KBM-7 (cell line): ENCODE measurements around the gene YIF1A.
"Not testable (repeated sequence)": the region's sequence is repeated elsewhere in the genome, so short reads cannot be mapped to it uniquely, and the experiment has no call there.

Experiments used
- DNase-seq: peaks from one replicate; pipeline ENCODE4 v3.0.0-alpha.2; 2015
- in situ Hi-C: fragments of 300-500 bp; cut with MboI; formaldehyde crosslinking; loops from 2 replicates; pipeline ENCODE4 v1.14.3; 2020; ENCODE audit warnings: low sequenced_read_pairs, low pct_unique_long_range_greater_than_20kb, mixed read lengths

Gene YIF1A

DNA sequence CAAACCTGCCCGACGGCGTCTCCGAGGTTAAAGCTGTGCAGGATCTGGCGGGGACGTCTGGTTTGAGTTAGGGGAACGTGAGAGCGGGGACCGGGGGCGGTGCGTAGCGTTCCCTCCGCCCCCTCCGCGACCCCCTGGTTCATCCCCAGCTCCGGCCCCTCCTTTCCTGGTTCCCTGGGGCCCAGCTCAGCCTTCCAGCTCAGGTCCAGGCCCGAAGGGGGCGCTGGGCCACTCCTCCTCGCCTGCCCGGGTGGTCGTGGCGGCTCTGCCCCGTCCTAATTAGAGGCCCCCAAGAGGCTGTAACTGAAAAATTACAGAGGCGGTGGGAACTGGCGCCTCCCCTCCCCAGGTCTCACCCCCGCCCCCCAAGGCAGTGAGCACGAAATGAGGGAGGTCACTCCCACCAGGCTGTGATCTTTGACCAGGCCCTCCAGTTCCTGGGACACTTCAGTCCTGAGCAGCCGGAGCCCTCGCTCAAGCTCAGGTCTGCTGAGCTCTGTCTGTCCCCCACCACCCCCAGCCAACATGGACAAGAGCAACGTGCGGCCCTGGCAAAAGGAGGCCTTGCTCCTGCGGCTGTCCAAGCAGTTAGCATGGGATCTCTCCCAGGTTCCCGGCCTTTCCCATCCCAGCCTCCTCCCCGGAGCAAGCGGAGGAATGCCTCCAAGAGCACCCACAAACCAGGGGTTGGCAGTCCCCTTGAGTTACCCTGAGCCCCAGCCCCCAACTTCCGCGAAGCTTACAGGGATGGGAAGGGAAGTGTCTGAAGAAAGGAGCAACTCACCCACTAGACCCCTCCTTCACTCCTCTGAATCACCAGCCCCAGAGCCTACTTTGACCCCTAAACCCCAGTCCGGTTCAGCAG, 24.6 kb upstream of the YIF1A start:
- in situ Hi-C loops: no loop called here

DNA sequence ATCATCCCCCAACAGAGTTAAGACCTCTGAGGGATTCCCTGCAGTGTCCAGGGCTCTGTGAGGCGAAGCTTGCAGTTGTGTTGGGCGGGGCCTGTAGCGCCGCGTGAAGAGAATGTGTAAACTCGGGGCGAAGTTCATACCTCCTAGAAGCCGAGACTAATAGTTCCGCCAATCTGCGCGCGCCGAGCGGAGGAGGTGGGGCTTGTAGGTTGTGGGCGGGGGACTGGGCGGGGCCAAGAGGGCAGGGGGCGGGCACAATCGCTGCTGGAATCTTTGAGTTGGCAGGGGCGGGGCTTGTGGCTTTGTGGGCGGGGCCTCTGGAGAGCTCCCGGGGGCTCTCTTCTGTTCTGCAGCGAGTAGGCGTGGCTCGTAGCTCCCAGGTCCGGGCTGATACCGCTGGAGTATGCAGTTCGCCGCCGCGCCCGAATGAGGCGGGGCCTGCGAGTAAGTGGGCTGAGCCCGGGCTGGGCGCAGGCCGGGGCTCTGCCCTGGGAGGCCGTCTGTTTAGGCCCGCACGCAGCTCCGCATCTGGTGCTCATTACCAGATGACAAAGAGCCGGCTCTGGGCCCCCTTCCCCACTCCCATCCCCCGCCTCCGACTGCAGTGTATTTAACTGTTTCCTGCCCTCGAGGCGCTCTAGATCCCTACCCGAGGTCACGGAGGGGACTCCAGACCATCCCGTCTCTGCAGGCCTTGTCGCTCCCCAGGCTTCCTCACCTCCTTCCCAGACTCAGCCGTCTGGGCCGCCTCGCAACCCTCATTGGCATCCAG, 23.8 kb upstream of the YIF1A start:
- in situ Hi-C loops: no loop called here
- DNase-seq: peak; percentile 96

More for the DNA sequence above, 24.6 kb upstream of the YIF1A start:
- no peak for DNase-seq

DNA sequence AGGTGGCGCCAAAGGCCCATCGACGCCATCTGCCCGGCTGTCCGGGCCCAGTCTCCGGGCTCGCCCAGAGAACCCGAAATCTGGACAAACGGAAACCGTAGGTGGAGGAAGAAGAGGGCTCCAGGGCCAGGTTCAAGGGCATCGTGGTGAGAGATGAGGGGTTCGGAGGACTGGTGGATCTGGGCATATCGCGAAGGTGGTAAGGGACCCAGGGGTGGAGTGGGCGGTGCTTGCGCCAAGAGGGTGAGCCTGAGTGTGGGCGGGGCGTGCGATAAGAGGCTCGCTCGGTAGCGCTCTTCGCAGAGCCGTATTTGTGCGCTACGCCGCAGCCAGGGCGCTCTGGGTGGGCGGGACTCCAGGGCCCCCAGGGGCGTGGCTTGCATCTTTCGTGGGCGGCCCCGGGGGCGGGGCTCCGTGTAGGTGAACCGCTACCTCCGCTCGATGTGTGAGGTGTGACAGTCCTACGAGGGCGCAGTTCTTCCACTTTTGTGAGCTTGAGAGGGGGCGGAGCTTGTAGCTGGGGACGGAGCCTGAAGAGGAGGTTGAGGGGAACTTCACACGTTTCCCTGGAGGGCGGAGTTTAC, 23.1 kb upstream of the YIF1A start:
- in situ Hi-C loops: no loop called here
- DNase-seq: peak; percentile 95

DNA sequence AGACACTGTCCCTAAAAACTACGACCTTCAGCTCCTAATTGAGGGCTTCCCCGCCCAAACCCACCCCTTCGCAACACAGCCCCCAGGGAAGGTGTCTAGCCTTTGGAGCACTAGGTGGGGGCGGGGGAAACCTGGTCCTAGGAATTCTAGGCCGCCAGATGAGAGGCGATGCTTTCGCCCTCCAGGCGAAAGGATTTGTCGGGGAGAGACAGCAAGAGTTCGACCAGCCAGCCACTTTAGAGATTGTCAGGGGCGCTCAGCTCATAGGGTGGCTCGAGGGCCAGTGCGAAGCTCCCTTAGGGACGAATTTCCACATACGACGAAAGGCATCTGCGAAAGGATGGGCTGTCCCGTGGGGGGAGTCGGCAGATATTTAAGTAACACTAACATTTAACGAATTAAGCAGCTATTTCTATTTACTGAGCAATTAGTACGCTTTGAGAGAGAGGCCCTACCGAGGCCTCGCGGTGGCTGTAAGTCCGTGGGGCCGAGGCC, 22.6 kb upstream of the YIF1A start:
- in situ Hi-C loops: no loop called here
- DNase-seq: no peak

DNA sequence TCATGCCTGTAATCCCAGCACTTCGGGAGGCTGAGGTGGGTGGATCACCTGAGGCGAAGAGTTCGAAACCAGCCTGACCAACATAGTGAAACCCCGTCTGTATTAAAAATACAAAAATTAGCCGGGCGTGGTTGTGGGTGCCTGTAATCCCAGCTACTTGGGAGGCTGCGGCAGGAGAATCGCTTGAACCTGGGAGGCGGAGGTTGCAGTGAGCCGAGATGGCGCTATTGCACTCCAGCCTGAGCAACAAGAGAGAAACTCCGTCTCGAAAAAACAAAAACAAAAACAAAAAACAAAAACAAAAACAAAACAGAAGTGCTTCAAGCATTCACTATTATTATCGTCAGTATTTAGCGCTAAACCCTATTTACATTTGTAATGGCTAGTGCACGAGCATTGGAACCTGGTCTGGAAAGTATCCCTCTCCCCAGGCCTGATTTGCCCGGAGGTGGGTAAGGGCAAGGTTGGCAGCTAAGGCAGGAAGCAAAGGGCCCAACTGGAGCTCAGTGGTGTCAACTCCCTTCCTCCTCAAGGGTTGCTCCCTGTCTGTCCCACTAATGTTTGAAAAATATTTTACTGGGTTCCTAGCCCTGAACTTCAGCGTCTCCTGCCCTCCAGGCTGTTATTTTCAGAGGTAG, 22.0 kb upstream of the YIF1A start:
- in situ Hi-C loops, DNase-seq: not testable (repeated sequence)

DNA sequence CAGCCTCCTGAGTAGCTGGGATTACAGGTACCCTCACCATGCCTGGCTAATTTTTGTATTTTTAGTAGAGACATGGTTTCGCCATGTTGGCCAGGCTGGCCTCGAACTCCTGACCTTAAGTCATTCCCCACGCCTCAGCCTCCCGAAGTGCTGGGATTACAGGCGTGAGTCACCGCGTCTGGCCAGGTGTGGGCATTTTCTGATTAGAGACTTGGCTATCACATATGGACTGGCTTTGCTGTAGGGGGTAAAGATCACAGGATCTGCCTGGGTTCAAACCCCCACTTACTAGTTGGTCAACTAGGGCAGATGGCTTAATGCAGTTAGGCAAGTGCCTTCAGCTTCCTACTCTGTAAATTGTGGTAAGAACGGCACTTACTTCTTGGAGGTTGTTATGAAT, 21.4 kb upstream of the YIF1A start:
- in situ Hi-C loops: no loop called here
- no peak for DNase-seq

DNA sequence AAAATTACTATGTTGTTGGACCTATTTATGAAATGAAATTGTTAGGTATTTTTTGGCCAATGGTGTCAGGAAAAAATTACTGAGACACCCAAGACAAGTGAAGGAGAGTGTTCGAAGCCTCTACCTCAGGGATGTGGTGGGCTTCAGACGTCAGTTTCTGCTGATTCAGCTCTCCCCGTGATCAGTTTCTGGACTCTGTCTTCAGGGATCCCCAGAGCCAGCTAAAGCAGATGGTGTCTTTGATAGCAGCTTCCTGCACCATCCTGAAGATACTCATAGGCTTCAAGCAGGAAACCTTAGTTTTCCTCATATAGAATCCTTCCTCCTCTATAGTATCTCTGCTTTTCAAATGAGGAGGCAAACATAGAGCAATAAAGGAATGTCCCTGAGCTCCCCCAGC, 20.5 kb upstream of the YIF1A start:
- no peak for DNase-seq
- in situ Hi-C loops: no loop called here

DNA sequence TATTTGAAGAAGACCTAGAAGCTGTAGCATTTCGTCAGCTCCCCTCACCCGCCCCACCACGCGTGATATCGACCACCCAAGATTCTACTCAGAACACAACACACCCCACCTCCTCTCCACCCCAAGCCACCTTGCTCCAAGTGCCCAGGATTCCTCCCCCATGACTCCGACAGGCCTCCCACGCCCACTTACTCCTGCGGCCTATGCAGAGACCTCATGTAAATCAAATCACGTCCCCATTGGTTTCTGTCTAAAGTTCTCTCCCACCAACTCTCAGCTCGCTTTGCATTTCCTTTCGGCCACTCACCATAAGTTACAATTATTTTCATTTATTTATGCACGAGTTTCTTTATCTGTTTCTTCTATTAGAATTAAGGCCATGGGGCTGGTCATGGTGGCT, 13.7 kb upstream of the YIF1A start:
- in situ Hi-C loops: no loop called here

DNA sequence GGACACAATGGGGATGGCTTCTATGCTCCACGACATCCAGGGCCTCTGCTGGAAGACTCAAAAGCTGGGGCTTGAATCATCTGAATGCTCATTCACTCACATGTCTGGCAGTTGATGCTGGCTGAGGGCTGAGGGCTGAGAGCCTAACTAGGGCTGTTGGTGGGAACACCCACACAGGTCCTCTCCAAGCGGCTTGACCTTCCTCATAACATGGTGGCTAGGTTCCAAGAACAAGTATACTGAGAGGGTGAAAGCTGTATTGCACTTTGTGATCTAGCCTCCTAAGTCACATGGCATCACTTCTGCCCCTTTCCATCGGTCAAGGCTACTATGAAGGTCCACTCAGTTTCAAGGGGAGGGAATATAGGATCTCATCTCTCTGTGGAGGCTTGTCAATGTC, 10.2 kb upstream of the YIF1A start:
- no peak for DNase-seq
- in situ Hi-C loops: no loop called here

More for the DNA sequence above, 13.7 kb upstream of the YIF1A start:
- no peak for DNase-seq

DNA sequence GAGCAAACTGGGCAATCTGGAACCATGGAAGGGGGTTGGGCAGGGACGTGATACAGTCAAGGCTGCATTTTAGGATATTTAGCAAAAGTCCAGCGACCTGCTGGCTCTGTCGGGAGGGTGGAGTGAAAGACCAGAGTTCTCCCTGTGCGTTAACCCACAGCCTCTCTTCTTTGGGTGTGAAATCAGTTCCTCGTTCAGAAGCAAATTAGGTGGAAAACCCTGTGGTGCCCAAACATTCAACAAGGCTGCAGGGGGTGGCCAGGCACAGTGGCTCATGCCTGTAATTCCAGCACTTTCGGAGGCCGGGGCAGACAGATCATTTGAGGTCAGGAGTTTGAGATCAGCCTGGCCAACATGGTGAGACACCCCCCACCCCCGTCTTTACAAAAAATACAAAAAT, 8.7 kb upstream of the YIF1A start:
- in situ Hi-C loops: no loop called here
- DNase-seq: no peak

DNA sequence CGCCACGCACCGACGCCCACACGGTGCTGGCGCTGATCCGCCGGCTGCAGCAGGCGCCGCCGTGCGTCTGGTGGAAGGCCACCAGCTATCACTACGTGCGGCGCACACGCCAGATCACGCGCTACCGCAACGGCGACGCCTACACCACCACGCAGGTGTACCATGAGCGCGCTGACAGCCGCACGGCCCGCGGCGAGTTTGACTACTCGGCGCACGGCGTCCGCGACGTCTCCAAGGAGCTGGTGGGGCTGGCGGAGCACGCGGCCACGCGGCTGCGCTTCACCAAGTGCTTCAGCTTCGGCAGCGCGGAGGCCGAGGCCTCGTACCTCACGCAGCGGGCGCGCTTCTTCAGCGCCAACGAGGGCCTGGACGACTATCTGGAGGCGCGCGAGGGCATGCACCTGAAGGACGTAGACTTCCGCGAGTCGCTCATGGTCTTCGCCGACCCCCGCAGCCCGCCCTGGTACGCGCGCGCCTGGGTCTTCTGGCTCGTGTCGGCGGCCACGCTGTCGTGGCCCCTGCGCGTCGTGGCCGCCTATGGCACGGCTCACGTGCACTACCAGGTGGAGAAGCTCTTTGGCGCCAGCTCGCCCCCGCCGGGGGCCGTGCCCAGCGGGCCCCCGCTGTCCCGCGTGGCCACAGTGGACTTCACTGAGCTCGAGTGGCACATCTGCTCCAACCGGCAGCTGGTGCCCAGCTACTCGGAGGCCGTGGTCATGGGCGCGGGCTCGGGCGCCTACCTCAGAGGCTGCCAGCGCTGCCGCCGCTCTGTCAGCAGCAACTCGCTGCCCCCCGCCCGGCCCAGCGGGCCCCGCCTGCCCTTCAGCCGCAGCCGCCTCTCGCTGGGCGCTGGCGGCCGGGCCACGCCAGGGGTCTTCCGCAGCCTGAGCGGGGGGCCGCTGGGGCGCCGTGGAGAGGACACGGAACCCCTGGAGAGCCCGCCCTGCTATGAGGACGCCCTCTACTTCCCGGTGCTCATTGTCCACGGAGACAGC, 6.0 kb upstream of the YIF1A start:
- in situ Hi-C loops: no loop called here
- DNase-seq: no peak

DNA sequence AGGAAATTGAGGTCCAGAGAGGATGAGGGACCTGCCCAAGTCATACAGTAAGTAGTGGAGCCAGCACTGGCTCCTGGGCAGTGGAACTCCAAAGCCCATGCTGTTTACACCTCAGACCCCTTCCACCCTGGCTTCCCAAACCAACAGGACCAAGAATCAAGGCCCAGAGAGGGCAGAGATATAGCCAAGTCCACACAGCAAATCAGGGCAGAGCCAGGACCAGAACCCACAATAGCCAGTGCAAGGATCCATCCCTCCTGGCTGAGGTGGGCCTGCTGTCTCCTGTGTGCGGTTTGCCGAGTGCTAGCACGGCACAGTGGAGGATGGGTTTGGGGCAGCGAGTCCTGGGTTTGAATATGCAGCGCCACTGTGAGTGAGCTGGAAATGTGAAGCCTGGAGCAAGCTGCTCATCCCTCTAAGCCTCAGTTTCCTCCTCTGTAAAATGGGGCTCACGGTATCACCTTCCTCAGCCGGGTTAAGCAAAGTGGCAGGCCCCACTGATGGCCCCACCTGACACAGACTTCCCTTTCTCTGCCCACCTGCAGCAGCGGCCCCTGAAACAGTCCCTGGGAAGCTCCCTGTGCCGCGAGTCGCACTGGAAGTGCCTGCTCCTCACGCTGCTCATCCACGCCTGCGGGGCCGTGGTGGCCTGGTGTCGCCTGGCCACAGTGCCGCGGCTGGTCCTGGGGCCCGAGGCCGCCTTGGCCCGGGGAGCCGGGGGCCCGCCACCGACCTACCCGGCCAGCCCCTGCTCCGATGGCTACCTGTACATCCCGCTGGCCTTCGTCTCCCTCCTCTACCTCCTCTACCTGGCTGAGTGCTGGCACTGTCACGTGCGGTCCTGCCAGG, 5.1 kb upstream of the YIF1A start:
- in situ Hi-C loops: no loop called here
- no peak for DNase-seq

DNA sequence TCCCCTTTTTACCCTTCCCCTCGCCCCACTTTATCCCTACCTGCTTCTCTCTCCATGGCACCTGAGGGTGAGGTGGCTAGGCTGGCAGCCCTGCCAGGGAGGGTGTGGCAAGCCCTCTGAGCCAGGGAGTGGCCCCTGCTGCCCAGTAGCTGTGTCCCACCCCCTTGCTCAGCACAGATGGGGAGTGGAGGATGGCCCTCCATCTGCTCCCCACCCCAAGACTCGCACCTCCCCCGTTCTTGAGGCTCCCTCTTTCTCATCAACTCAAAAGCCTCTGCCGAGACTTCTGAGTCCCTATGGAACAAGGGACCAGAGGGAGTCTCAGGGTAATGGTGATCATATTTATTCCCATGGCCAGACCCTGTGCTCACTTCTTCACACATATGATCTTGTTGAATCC, 4.4 kb upstream of the YIF1A start:
- no peak for DNase-seq
- in situ Hi-C loops: no loop called here

DNA sequence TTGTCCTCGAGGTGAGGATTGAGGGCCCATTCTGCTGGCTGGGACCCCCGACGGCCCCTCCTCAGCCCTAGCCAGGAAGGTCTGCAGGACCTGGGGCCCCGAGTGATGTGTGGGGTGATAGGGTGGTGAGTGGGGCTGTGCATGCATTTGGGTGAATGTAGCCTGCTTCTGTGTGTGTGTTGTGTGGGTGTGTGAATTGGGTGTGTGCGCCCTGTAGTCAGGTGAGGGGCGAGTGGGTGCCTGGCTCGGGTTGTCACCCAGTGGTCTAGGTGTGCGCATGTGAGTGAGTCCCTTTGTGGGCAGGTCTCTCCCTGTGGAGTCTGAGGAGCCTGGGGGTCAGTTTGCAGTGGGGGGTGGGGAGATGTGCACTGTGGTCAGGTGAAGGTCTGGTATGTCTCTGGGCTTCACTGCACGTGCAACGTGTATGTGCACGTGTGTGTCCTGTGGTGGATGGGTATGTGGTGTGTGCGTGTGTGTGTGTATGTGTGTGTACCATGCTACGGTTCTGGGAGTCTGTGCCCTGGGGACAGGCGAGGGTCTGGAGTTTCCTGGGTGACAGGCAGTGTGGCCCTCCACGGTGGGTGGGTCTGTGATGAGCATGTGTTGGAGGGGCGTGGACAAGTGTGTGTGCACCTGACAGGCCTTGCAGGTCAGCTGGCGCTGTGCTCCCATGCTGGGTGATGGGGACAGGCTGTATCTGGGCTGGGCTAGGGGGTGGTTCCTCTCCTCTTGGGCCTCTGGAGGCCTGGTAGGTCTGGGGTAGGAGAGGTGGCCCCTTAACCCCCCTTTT, 3.8 kb upstream of the YIF1A start:
- in situ Hi-C loops: no loop called here
- DNase-seq: no peak

DNA sequence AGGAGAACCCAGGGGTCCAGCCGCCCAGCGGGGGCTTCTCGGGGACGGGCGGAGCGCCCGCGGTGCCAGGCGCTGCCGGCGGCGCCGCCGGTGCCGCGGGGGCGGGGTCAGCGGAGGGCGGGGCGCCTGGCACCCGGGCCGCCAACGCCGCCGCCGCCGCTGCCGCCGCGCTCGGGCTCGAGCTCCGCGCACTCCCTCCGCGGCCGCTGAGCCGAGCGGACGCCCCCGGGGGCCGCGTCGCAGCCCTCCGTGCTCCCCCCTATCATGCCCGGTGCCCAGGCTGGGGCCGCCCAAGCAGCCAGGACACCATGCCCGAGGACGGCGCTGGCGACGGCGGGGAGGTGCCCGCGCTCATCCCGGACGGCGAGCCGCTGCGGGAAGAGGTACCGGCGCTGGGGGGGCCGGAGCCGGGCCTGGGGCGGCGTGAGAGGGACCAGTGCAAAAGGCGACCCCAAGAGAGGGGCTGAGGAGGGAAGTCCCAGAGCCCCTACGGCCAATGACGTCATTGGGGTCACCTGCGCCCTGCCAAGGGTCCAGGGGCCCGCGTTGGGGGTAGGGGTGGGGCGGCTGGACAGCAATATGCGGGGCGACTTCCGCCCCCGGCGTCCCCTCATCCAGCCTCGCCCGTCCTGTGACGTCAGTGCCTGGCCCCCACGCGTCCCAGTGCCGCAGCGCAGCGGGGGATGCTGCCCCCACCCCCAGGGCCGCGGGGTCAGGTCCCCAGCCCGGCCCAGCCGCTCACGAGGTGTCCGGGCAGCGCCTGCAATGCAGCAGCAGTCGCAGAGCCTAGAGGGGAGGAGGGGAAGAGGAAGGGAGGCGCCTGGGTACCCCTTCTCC, 3.0 kb upstream of the YIF1A start, which contains the start of gene TMEM151A:
TMEM151A (plus strand) TSS at position 189 of the 837 bp plus-strand sequence; CDS start at position 309, 120 bp downstream.
- DNase-seq: no peak
- in situ Hi-C loops: no loop called here

DNA sequence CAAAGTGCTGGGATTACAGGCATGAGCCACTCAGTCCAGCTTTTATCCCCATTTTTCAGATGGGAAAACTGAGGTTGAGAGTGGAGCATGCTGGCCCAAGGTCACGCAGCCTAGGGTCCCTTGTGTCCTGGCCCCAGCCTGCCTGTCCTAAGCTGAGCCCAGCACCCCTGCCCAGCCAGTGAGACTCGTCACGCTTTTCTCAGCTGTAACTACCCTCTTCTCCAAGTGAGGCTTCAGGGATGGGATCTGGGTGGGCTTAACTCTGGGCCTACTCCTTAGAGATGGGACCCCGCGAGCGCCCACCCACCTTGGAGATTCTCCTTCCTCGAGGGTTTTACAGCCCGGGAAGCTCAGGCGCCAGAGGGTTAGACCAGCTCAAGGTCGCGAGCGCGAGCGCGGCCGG, 2.4 kb upstream of the YIF1A start:
- in situ Hi-C loops: no loop called here
- no peak for DNase-seq
